ENCODE measurements around the gene PTPRH.
"Not testable (repeated sequence)": the region's sequence is repeated elsewhere in the genome, so short reads cannot be mapped to it uniquely, and the experiment has no call there.

The PTPRH gene

GRCh38 chr19:55224679-55225414 is 15.5 kb upstream of the PTPRH start:
- not testable (repeated sequence) for DNase-seq (ENCODE audit: low read depth)

GRCh38 chr19:55224038-55224665 is 14.9 kb upstream of the PTPRH start:
- no peak for DNase-seq (ENCODE audit: low read depth)

- no peak for DNase-seq (ENCODE audit: low read depth)
Measured at GRCh38 chr19:55223291-55224037, 14.2 kb upstream of the PTPRH start.

GRCh38 chr19:55220525-55220924 is 11.2 kb upstream of the PTPRH start:
- no peak for DNase-seq (ENCODE audit: low read depth)

DNA sequence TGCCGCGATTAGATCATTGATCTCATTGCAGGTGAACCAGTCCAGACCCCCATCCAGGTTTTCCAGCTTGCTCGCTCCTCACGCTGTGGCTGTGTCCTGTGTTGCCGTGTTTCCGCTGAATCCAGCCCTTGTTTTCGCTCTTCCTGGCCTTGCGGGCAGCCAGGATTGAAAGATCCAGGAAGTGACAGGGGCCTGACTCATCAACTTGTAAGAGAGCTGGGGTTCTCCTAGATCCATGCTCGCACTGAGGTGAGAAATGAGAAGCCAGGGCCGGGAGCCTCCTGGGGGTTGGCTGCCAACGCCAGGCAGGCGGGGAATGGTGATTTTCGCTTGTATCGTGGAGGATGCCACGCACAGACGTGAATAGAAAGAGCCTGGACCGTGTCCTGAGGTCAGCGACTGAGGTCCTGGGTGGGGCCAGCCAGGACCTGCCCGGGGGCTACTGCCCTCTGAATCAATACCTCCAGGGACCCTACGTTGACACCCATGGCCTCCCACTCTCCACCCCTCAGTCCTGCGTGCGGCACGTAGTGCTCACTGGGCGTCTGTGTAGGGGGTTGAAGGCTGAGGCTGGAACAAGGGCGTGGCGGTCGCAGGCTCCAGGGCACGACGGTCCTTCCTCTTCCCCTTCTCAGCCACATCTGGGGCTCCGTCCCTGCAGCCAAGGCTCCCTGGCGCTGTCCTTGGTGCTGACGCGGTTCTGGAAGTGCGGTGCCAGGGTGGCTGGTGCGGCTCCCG is 7.3 kb upstream of the PTPRH start:
- peak; percentile 96 for DNase-seq (ENCODE audit: low read depth)

- no peak for DNase-seq (ENCODE audit: low read depth)
Measured at GRCh38 chr19:55213547-55213946, 4.2 kb upstream of the PTPRH start.

DNA sequence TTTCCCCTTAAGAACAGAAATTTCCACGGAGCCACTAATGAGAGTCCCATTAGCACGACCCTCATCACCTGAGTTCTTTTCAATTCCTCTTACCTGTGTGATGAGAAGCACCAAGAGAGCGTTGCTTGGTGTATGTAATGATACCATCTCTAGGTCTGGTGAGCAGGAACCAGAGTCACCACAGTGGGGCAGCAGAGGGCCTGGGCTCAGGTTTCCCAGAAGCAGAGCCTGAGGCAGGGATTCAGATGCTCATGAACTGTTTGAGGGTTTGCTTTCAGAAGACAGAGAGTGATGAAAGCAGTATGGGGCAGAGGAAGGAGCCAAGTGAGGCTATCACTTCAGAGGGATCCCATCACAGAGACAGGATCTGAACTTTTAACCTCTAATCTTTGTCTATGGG is 3.1 kb upstream of the PTPRH start:
- DNase-seq (ENCODE audit: low read depth) = no peak

DNA sequence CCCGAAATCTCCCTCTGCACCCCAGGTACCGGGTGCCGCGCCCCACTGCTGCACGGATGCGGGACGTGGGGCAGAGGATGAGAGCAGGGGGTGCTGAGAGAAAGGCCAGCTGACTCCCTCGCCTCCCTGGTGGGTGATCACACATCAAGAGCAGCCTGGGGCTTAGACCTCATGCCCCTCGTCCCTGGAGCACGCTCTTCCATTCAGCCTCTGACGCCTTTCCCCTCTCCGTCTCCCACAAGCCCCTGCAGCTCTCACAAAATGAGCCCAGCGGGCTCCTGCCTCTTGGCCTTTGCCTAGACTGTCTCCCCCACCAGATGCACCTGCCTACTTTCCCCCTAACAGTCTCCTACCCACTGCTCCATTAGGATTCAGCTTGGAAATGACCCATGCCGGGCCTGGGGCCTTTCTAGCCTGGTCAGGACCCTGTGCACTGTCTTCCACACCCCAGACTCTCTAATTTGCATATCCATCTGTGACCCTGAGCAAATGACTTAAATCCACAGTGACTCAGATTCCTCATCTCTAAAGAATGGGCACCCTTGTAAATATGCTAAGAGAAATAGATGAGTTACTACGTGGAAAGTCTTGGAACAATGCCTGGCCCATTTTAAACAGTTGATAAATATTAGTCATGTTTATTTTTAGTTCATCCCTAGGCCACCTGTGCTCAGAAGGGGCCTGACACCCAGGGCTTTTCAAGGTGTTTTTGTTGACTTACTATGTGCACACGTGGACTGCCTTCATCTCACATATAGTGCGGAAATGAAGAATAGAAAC is 582 bp upstream of the PTPRH start:
- peak; percentile 61 for DNase-seq (ENCODE audit: low read depth)

DNA sequence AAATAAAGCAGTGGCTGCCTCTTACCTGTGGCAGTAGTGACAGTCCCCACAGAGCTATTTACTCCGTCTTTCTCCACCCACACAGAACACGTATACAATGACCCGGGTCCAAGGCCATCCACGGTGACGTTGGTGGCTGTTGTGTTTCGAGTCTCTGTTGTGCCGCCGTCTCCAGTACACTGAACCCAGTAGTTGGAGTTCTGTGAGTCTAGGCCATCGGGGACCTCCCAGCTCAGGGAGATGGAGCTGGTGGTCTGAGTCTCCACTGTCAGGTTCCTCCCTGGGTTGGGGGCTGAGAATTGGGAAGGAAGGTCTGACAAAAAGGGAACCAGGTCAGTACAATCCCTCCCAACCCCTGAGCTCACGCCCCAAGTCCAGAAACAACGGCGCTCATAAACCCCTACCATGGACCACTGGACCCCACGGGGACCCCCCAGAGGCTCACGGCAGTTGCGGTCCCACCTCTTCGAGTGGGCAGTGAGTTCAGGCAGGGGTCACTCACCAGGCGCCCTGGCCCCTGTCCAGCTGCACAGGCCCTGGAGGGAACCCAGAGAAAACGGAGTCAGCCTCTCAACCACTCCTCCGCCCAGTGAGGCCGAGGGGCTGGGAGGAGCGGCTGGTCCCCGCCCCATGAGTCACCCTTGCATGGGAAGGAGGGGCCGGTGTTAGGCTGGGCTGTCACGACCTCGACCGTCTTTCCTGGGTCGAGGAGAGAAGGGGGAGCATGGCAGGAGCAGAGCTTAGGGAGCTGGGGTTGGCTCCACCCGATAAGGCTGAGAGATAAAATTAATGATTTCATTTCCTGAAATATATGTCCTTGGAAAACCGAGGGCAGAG is 2.4 kb downstream of the PTPRH start:
- peak; percentile 74 for DNase-seq (ENCODE audit: low read depth)

GRCh38 chr19:55202199-55202598 is 7.1 kb downstream of the PTPRH start:
- not testable (repeated sequence) for DNase-seq (ENCODE audit: low read depth)

- no peak for DNase-seq (ENCODE audit: low read depth)
Measured at GRCh38 chr19:55199620-55200204, 9.6 kb downstream of the PTPRH start.

- DNase-seq (ENCODE audit: low read depth) = no peak
Measured at GRCh38 chr19:55198651-55199050, 10.7 kb downstream of the PTPRH start.

GRCh38 chr19:55197528-55197927 is 11.8 kb downstream of the PTPRH start:
- DNase-seq (ENCODE audit: low read depth) = no peak

GRCh38 chr19:55196803-55197202 is 12.5 kb downstream of the PTPRH start:
- DNase-seq (ENCODE audit: low read depth) = no peak

- DNase-seq (ENCODE audit: low read depth) = no peak
Measured at GRCh38 chr19:55193481-55193880, 15.8 kb downstream of the PTPRH start.

DNA sequence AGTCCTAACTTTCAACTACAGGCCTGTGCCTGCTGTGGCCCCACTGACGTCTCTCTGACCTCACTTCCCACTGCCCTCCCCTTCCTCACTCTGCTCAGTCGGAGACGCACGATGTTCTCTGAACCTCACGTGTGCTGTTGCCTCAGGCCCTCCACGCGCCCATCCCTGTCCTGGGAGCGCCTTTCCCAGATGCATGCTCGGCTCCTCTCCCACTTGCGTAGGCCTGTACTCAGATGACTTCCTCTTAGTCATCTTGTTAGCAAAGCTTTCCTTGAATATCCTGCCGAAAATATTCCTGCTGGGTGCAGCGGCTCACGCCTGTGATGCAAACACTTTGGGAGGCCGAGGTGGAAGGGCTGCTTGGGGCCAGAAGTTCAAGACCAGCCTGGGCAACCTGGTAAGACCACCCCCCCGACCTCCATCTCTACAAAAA is 19.9 kb downstream of the PTPRH start:
- peak; percentile 85 for DNase-seq (ENCODE audit: low read depth)

DNA sequence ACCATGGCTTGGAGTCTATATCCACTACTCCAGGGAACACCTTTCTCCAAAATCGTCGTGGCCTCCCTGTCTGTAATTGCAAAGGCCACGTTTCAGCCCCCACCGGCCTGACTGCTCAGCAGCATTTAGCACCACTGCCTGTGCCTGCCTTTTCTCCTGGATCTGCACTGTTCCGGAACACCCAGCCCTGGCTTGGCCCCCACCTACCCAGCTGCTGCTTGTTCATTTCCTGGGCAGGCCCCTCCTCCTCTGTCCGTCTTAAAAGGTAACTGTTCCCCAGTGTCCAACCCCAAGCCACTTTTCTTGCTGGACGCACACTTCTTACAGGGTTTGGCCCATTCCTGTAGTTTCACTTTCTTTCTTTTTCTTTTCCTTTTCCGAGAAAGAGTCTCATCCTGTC is 20.7 kb downstream of the PTPRH start:
- no peak for DNase-seq (ENCODE audit: low read depth)

- no peak for DNase-seq (ENCODE audit: low read depth)
Measured at GRCh38 chr19:55186080-55186479, 23.2 kb downstream of the PTPRH start.

DNA sequence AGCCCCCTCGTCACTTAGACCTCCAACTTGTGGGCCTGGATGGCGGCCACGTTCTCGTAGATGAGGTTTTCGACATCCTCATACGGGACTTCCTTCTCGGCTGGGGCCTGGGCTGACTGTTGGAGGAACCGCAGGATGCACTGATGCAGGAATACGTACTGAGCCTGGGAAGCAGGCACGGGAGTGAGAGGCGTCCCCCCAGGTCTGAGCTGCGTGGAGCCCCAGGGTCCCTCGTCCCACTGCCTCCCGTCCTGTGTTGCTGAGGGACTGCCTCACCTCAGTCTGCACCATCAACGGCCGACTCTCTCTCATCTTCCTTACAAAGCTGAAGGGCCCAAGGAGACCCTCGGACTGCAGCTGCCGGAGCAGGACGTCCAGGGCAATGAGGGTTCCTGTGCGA is 27.6 kb downstream of the PTPRH start:
- no peak for DNase-seq (ENCODE audit: low read depth)

Data from fibroblast of the conjunctiva (primary cell).